HG02642 (cell line): Measurements from ENCODE around the gene PNKD.
A peak's percentile ranks its signal among the peaks of the same experiment; 100 is the strongest.

ENCODE experiments used
- ATAC-seq: cut with Tn5 transposase; IDR thresholded peaks from one replicate; pipeline ENCODE4 v1.9.1; 2021; ENCODE audit warnings: mild to moderate bottlenecking; ENCODE audit not compliant: unreplicated experiment, poor library complexity

The PNKD gene

DNA sequence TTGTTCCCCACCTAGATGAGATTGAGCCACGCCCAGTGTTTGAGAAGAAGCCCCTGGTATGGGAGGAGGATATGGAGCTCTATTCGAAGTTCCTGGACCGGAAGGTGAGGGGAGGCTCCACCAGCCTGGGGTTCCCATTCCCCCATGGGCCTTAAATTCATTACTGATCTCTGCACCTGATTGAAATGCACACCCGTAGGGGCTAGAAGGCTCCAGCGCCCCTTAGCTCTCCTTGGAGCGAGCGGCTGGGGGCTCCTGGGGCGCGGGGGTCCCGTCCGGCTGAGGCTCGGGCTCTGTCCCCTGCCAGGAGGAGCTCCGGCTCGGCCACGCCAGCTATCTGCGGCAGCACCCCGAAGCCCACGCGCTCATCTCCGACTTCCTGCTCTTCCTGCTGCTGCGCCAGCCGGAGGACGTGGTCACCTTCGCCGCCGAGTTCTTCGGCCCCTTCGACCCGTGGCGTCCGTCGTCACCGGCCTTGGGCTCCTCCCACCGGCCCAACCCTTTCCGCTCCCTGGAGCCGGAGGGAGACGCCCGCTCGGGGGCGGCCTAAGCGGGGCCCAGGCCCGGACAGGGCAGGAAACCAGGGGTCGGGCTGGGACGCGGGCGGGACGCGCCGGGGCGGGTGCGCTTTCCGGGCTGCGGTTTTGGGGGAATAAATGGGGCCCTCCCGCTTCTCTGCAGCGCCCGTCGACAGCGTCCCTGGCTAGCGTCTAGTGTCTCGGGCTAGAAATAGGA is 97.3 kb downstream of the PNKD start:
- peak; percentile 95 for ATAC-seq

DNA sequence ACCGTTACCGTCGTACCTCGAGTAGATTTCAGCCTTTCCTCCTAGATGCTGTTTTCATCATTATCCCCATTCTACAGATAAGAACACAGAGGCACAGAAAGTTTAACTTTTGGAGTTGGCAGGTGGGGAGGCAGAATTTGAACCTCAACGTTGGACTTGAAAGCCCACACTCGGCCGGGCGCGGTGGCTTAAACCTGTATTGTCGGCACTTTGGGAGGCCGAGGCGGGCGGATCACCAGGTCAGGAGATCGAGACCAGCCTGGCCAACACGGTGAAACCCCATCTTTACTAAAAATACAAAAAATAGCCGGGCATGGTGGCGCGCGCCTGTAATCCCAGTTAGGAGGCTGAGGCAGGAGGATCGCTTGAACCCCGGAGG is 97.8 kb downstream of the PNKD start:
- no peak for ATAC-seq

- no peak for ATAC-seq
Observed at GRCh38 chr2:218368621-218369153, 98.4 kb downstream of the PNKD start.

- ATAC-seq = no peak
Observed at GRCh38 chr2:218369330-218369729, 99.0 kb downstream of the PNKD start.

DNA sequence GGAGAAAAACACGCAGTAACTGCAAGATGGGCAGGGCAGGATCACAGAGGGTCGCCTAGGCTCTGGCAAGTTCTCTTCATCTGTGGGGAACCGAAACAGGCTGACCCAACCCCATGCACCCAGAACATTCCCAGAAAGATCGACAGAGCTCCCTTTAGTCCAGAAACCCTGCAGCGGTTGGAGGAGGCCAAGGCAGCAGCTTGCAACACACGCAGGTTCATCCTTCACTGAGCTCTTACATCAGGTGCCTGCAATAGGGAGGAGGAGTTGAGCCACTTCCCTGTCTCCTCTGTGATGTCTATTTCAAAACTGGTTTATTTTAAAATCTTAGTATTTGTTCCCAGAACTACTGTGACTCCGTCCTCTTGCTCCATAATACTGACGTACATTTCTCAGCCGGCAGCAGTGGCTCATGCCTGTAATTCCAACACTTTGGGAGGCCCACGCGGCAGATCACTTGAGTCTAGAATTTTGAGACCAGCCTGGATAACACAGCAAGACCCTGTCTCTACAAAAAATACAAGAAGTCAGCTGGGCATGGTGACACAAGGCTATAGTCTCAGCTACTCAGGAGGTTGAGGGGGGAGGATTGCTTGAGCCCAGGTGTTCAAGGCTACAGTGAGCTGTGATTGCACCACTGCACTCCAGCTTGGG is 100.2 kb downstream of the PNKD start:
- ATAC-seq = no peak

GRCh38 chr2:218371983-218372350 is 101.6 kb downstream of the PNKD start:
- ATAC-seq = no peak

GRCh38 chr2:218374795-218375194 is 104.5 kb downstream of the PNKD start:
- no peak for ATAC-seq

DNA sequence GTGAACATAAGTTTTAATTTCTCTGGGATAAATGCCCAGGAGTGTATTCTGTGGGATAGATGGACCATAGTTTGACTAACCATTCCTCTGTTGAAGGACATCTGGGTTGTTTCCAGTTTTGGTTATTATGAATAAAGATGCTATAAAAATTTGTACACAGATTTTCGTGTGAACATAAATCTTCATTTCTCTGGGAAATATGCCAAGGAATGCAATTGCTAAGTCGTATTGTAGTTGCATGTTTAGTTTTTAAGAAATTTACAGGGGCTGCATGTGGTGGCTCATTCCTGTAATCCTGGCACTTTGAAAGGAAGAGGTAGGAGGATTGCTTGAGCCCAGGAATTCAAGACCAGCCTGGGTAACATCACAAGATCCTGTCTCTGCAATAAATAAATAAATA is 104.9 kb downstream of the PNKD start:
- ATAC-seq = no peak

DNA sequence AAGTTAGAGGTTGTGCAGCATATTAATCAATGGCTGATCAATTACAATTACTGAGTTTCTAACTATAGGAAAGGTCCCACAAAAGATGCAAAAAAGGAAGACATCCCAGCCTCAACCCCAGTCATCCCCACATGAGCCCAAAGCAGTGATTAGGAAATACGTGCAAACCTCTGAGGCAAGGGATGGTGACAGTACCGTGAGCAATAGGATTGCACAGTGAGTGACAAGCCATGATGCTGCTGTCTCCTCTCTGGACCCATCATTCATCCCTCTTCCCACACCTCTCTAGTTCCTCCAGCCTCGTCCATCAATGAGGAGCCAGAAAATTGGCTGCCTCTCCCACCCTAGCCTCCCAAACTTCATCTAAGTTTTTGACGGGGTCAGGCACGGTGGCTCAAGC is 107.7 kb downstream of the PNKD start:
- no peak for ATAC-seq

DNA sequence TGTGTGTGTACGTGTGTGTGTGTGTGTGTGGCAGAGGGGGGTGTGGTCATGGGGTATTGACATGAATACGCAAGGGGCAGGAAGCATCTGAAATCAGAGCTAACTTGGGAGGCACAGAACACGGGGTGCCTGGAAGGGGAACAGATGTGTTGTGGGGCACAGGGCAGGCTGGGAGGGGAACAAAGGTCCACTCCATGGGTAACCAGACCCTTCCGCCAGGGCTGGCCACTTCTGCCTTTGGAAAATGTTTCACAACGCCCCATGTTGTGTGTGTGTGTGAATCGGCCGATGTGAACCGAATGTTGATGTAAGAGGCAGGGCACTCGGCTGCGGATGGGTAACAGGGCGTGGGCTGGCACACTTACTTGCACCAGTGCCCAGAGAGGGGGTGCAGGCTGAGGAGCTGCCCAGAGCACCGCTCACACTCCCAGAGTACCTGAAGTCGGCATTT is 111.6 kb downstream of the PNKD start, which contains the start of gene SLC11A1:
Gene SLC11A1 (plus strand): TSS at position 358 of the 451 bp plus-strand sequence. CDS start 96 bp downstream, outside the sequence.
- no peak for ATAC-seq

GRCh38 chr2:218382785-218383184 is 112.5 kb downstream of the PNKD start:
- ATAC-seq = no peak

- no peak for ATAC-seq
Observed at GRCh38 chr2:218383892-218384519, 113.7 kb downstream of the PNKD start.

- ATAC-seq = no peak
Observed at GRCh38 chr2:218384975-218385374, 114.7 kb downstream of the PNKD start.

- no peak for ATAC-seq
Observed at GRCh38 chr2:218386505-218387368, 116.4 kb downstream of the PNKD start.

DNA sequence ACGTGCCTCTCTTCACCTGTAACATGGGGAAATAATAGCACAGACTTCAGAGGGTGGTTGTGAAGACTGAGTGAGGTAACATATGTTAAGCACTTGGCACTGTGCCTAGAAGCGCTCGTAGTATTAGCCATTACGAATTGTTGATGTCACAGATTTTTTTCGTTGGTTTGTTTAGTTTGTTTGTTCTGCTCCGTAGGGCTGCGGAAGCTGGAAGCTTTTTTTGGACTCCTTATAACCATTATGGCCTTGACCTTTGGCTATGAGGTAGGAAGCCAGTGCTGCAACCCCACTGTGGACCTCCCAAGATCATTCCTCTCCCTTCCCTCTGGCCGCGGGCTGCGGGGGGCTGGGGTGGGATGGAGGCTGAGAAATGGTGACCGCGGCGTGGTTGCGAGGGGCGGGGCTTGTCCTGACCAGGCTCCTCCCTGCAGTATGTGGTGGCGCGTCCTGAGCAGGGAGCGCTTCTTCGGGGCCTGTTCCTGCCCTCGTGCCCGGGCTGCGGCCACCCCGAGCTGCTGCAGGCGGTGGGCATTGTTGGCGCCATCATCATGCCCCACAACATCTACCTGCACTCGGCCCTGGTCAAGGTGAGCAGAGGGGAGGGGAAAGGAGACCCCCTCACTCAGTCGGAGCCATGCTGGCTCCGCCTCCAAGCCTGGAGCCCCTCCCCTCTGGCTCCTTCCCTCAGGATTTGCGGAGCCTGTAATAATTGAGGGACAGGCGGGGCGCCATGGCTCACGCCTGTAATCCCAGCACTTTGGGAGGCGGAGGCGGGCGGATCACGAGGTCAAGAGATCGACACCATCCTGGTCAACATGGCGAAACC is 117.3 kb downstream of the PNKD start:
- no peak for ATAC-seq

GRCh38 chr2:218389333-218390150 is 119.2 kb downstream of the PNKD start:
- no peak for ATAC-seq

- ATAC-seq = no peak
Observed at GRCh38 chr2:218391202-218391601, 120.9 kb downstream of the PNKD start.

- ATAC-seq = no peak
Observed at GRCh38 chr2:218392459-218392858, 122.1 kb downstream of the PNKD start.
